T-helper 22 cell (primary cell): ENCODE data around the gene TENM3.

Experiments
- DNase-seq: peaks from one replicate; pipeline ENCODE4 v3.0.0-alpha.2; 2020; ENCODE audit warnings: low read depth

Gene TENM3

GRCh38 chr4:182818926-182819730 is 575.9 kb downstream of the TENM3 start:
- DNase-seq = no peak

GRCh38 chr4:182819751-182820150 is 576.5 kb downstream of the TENM3 start:
- no peak for DNase-seq

- DNase-seq = no peak
These were observed 579.4 kb downstream of the TENM3 start for GRCh38 chr4:182822554-182822953.

GRCh38 chr4:182823576-182823975 is 580.4 kb downstream of the TENM3 start:
- DNase-seq = no peak

- no peak for DNase-seq
These were observed 581.8 kb downstream of the TENM3 start for GRCh38 chr4:182825003-182825402.

GRCh38 chr4:182825786-182826185 is 582.6 kb downstream of the TENM3 start:
- no peak for DNase-seq

GRCh38 chr4:182826391-182826790 is 583.2 kb downstream of the TENM3 start:
- no peak for DNase-seq

GRCh38 chr4:182827166-182827565 is 584.0 kb downstream of the TENM3 start:
- DNase-seq = no peak

- no peak for DNase-seq
These were observed 584.8 kb downstream of the TENM3 start for GRCh38 chr4:182827954-182828353.

GRCh38 chr4:182828360-182829025 is 585.3 kb downstream of the TENM3 start:
- DNase-seq = no peak

GRCh38 chr4:182829196-182829595 is 586.0 kb downstream of the TENM3 start:
- no peak for DNase-seq

GRCh38 chr4:182831376-182831775 is 588.2 kb downstream of the TENM3 start:
- no peak for DNase-seq

- DNase-seq = no peak
These were observed 589.3 kb downstream of the TENM3 start for GRCh38 chr4:182832352-182833120.

GRCh38 chr4:182835006-182835740 is 592.0 kb downstream of the TENM3 start:
- DNase-seq = no peak

- no peak for DNase-seq
These were observed 594.6 kb downstream of the TENM3 start for GRCh38 chr4:182837831-182838230.

GRCh38 chr4:182838535-182838934 is 595.3 kb downstream of the TENM3 start:
- DNase-seq = no peak

GRCh38 chr4:182839256-182839655 is 596.1 kb downstream of the TENM3 start:
- no peak for DNase-seq

GRCh38 chr4:182840108-182840507 is 596.9 kb downstream of the TENM3 start:
- no peak for DNase-seq

- no peak for DNase-seq
These were observed 599.0 kb downstream of the TENM3 start for GRCh38 chr4:182842104-182842600.

GRCh38 chr4:182842759-182843390 is 599.7 kb downstream of the TENM3 start:
- no peak for DNase-seq

GRCh38 chr4:182843808-182844325 is 600.7 kb downstream of the TENM3 start:
- DNase-seq = no peak
